DND-41 (cell line): Measurements from ENCODE around the gene VWA8.

Experiments used
- ATAC-seq: fragments of 200-7000 bp; cut with Tn5 transposase; 3 replicates; pipeline ENCODE4 v1.9.1; 2021; ENCODE audit warnings: low read depth; ENCODE audit not compliant: insufficient read depth
- DNase-seq: peaks from one replicate; pipeline ENCODE4 v3.0.0-alpha.2; 2020
- H2AFZ ChIP-seq: 2 replicates; pipeline ENCODE4 v1.6.0; 2012; ENCODE audit warnings: low read depth, low read length
- H3K27ac ChIP-seq: 2 replicates; pipeline ENCODE4 v1.5.1; 2012; ENCODE audit warnings: low read length, inconsistent platforms
- H3K27me3 ChIP-seq: fragments of 200-600 bp; sonication (generic); 2 replicates; pipeline ENCODE4 v1.6.0; 2012; ENCODE audit warnings: low read length, mild to moderate bottlenecking, inconsistent platforms; ENCODE audit not compliant: insufficient read depth, poor library complexity
- H3K36me3 ChIP-seq: 2 replicates; pipeline ENCODE4 v1.5.1; 2012; ENCODE audit warnings: low read length, inconsistent platforms; ENCODE audit not compliant: insufficient read depth
- H3K4me1 ChIP-seq: 2 replicates; pipeline ENCODE4 v1.5.1; 2012; ENCODE audit warnings: mild to moderate bottlenecking, low read length; ENCODE audit not compliant: insufficient read depth
- H3K4me2 ChIP-seq: 2 replicates; pipeline ENCODE4 v1.6.0; 2012; ENCODE audit warnings: mild to moderate bottlenecking, moderate library complexity, low read length, inconsistent platforms; ENCODE audit not compliant: insufficient read depth
- H3K4me3 ChIP-seq, 2 experiments: fragments of 200-600 bp in 1 of 2; shearing (Covaris generic) in 1 of 2; 2 replicates each; pipeline ENCODE4 v1.5.1; 2012 to 2016; ENCODE audit warnings: inconsistent platforms in 2 of 2, low read length in 2 of 2, mild to moderate bottlenecking in 2 of 2, low read depth in 1 of 2, moderate library complexity in 1 of 2
- H3K79me2 ChIP-seq: 2 replicates; pipeline ENCODE4 v1.6.0; 2012; ENCODE audit warnings: low read length, inconsistent platforms; ENCODE audit not compliant: insufficient read depth
- H3K9ac ChIP-seq: 2 replicates; pipeline ENCODE4 v1.6.0; 2012; ENCODE audit warnings: low read depth, mild to moderate bottlenecking, inconsistent platforms, low read length, moderate library complexity
- H3K9me3 ChIP-seq: 2 replicates; pipeline ENCODE4 v1.5.1; 2012; ENCODE audit warnings: low read length, moderate library complexity, mild to moderate bottlenecking, inconsistent platforms; ENCODE audit not compliant: insufficient read depth, severe bottlenecking
- H4K20me1 ChIP-seq: 2 replicates; pipeline ENCODE4 v1.6.0; 2012; ENCODE audit warnings: low read length; ENCODE audit not compliant: insufficient read depth
- EZH2 ChIP-seq: IDR thresholded peaks from 3 replicates; pipeline ENCODE4 v1.6.1; 2012; ENCODE audit warnings: borderline replicate concordance, low read depth, mild to moderate bottlenecking, moderate library complexity, low read length, inconsistent platforms; ENCODE audit not compliant: severe bottlenecking
- TF ChIP-seq, protein P1 (sequence below): IDR thresholded peaks from 2 replicates; pipeline ENCODE4 v1.5.1; 2012; ENCODE audit warnings: borderline replicate concordance, low read length, moderate library complexity, mild to moderate bottlenecking; ENCODE audit not compliant: poor library complexity, severe bottlenecking; ENCODE audit errors: extremely low read depth

VWA8 gene

DNA sequence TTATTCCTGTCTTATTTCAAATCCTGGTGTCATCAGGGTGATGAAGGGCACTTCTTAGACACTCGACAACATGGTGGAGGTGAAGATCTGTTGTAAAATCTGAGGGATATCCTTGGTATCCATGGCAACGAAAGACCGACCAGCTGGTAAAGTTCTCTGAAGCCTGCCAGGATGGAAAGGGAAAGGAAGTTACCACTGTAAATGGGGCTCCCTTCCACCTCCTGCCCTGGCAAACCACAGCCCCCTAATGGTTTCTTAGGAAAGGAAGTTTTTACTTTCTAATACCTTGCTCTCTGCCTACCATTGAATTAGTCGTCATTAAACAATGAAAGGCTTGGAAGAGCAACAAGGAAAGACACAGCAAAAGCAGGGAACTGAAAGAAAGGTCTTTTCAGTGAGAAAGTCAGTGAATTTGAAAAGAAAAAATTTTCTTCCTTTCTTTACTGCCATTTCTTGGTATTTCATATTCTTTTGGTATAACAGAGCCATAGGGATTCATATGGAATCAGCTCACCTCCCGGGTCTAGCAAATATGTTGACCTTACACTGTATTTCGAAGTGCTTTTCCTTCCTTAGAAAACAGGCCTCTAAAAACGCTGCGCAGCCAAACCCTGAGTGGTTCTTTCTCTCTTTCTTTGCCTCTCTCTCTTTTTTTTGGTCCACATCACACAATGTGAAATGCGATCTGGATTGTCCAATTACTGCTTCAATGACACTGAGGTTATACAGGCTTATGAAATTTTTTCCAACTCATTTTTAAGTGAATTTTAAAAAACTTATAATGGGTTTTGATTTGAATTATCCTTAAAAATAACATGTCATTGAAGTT is 392.6 kb downstream of the VWA8 start:
- no peaks in the 10 kb centered on the region for H3K4me1 ChIP-seq
- no peaks in the 10 kb centered on the region for H3K27me3 ChIP-seq
- no peak overlapping the region for H3K4me3 ChIP-seq
- no peak overlapping the region for H2AFZ ChIP-seq
- peaks cover 24% of the 10 kb centered on the region for H3K36me3 ChIP-seq
- no peak for ATAC-seq
- no peak overlapping the region for H3K27ac ChIP-seq
- H3K79me2 ChIP-seq, result no peaks in the 10 kb centered on the region
- no peak overlapping the region for H3K9ac ChIP-seq
- DNase-seq, result no peak
- H3K9me3 ChIP-seq, result no peaks in the 10 kb centered on the region
- H3K4me2 ChIP-seq, result no peak overlapping the region
- TF ChIP-seq, protein P1, sequence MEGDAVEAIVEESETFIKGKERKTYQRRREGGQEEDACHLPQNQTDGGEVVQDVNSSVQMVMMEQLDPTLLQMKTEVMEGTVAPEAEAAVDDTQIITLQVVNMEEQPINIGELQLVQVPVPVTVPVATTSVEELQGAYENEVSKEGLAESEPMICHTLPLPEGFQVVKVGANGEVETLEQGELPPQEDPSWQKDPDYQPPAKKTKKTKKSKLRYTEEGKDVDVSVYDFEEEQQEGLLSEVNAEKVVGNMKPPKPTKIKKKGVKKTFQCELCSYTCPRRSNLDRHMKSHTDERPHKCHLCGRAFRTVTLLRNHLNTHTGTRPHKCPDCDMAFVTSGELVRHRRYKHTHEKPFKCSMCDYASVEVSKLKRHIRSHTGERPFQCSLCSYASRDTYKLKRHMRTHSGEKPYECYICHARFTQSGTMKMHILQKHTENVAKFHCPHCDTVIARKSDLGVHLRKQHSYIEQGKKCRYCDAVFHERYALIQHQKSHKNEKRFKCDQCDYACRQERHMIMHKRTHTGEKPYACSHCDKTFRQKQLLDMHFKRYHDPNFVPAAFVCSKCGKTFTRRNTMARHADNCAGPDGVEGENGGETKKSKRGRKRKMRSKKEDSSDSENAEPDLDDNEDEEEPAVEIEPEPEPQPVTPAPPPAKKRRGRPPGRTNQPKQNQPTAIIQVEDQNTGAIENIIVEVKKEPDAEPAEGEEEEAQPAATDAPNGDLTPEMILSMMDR, result no peak
- no peaks in the 10 kb centered on the region for H4K20me1 ChIP-seq

DNA sequence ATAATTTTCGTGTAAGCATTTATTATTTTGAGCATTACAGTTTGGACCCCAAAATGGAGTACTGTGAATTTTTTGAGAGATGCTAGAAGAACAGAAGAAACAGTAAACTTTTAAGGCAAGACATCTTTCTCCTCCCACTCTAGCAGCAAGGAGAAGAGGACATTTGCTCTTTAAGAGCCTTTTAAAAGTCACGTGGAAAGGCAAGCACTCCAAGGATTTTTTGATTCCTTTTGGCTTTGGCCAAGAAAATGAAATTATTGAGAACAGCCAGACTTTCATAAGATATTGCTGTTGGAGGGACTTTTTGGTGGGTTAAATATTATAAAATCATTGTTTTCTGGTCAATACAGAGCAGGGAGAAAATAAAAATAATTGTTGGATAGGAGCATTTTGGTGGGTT is 393.5 kb downstream of the VWA8 start:
- no peaks in the 10 kb centered on the region for H3K27me3 ChIP-seq
- H3K4me3 ChIP-seq, result no peak overlapping the region
- no peaks in the 10 kb centered on the region for H3K79me2 ChIP-seq
- peaks cover 10% of the 10 kb centered on the region; the same call in 1 of the 2 replicates for H3K4me1 ChIP-seq
- ATAC-seq (no peak), DNase-seq (no peak)
- H3K9ac ChIP-seq, result no peak overlapping the region
- H3K9me3 ChIP-seq, result no peaks in the 10 kb centered on the region
- peaks cover 19% of the 10 kb centered on the region for H3K36me3 ChIP-seq
- H3K4me2 ChIP-seq, result no peak overlapping the region
- no peak overlapping the region for H2AFZ ChIP-seq
- no peak for TF ChIP-seq EZH2
- TF ChIP-seq, protein P1, result no peak
- H3K27ac ChIP-seq, result no peak overlapping the region
- H4K20me1 ChIP-seq, result no peaks in the 10 kb centered on the region

DNA sequence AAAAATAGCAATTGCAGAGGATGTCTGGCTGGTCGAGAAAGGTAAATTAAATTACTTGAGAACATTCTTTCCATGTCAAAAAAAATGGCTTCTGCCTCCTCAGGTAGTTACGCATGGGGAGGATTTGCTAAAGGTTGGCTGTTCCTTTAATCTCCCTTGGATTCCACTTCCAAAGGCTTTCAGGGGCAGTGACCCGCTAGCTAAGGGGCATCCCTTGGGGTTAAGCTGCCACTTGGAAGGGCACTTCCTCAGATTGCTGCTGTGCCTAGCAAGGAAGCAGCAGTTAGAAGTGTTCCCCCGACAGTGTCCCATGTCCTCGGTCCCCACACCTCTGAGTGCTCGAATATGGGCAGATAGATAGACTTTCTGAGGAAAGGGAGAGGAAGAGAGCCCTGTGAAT is 395.1 kb downstream of the VWA8 start:
- H3K79me2 ChIP-seq, result no peaks in the 10 kb centered on the region
- H3K9ac ChIP-seq, result no peak overlapping the region
- no peaks in the 10 kb centered on the region for H4K20me1 ChIP-seq
- no peak for ATAC-seq
- DNase-seq, result no peak
- H3K36me3 ChIP-seq, result peaks cover 19% of the 10 kb centered on the region
- H3K4me2 ChIP-seq, result no peak overlapping the region
- no peaks in the 10 kb centered on the region for H3K9me3 ChIP-seq
- H3K27me3 ChIP-seq, result no peaks in the 10 kb centered on the region
- H3K4me3 ChIP-seq, result no peak overlapping the region
- H2AFZ ChIP-seq, result no peak overlapping the region
- no peak overlapping the region for H3K27ac ChIP-seq
- peaks cover 17% of the 10 kb centered on the region for H3K4me1 ChIP-seq
- TF ChIP-seq EZH2, result no peak
- TF ChIP-seq, protein P1, result no peak
